Retinal pigment epithelial cell (primary cell): ENCODE results near the gene TTC31.

Experiments
- DNase-seq: peaks from one replicate; pipeline ENCODE4 v3.0.0-alpha.2; 2010; ENCODE audit warnings: low read depth
- H3K4me3 ChIP-seq: 2 replicates; pipeline ENCODE4 v1.5.1; 2011; ENCODE audit warnings: mild to moderate bottlenecking, low read length, control low read depth, moderate library complexity
- CTCF ChIP-seq: conservative IDR thresholded peaks from 2 replicates; pipeline ENCODE4 v1.5.1; 2011; ENCODE audit warnings: low read depth, low read length, control low read depth, inconsistent platforms

Gene TTC31

DNA sequence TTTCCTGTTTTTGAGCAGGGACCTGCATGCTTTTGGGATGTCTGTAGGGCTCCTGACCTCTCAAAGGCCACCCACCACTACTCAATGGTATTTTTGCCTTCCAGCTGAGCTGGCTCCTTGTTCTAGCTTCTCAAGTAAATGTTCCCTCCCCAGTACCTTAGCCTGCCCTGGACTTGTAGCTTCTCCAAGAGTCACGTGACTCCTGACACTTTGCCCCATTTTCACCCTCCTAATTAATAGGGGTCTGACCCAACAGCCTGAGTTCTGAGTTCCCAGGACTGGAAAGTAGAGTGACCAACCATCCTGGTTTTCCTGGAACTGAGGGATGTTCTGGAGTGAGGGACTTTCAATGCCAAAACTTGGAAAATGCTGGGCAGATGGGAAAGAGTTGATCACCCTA is 12.6 kb downstream of the TTC31 start:
- no peak for TF ChIP-seq CTCF
- DNase-seq: no peak
- no peak overlapping the region for H3K4me3 ChIP-seq

DNA sequence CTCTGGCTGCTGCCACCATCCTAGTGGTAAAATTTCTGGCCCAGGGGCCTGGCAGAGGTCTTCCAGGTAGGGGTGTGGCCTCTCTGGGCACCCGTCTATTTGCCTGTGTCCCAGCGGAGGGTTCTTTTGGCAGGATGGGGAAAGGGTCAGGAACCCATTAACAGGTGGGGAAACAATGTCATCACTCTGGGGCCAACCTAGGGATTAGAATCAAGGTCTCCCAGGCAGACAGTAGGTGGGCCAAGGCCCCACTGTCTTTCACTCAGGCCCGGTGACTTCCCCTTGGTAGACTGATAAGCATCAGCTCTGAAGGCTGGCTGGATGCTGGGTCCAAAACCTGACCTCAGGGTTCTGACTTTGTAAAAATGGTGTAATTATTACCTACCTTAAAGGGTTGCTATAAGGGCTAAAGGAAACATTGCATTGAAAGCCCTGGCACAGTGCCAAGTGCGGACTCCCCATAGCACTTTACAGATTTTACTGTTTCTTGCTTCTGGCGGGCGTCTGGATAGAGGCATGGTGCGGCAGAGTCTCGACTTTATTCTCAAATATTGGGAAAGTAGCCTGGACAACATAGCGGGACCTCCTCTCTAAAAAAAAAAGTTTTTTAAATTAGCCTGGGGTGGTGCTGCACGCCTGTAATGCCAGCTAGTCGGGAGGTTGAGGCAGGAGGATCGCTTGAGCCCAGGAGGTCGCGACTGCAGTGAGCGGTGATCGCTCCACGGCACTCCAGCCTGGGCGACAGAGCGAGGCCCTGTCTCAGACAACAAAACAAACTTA is 14.3 kb downstream of the TTC31 start:
- TF ChIP-seq CTCF: no peak
- H3K4me3 ChIP-seq: no peak overlapping the region
- no peak for DNase-seq

GRCh38 chr2:74497777-74498499 is 15.1 kb downstream of the TTC31 start:
- peak overlapping the region; percentile 41 for H3K4me3 ChIP-seq
- no peak for DNase-seq
- TF ChIP-seq CTCF: no peak

DNA sequence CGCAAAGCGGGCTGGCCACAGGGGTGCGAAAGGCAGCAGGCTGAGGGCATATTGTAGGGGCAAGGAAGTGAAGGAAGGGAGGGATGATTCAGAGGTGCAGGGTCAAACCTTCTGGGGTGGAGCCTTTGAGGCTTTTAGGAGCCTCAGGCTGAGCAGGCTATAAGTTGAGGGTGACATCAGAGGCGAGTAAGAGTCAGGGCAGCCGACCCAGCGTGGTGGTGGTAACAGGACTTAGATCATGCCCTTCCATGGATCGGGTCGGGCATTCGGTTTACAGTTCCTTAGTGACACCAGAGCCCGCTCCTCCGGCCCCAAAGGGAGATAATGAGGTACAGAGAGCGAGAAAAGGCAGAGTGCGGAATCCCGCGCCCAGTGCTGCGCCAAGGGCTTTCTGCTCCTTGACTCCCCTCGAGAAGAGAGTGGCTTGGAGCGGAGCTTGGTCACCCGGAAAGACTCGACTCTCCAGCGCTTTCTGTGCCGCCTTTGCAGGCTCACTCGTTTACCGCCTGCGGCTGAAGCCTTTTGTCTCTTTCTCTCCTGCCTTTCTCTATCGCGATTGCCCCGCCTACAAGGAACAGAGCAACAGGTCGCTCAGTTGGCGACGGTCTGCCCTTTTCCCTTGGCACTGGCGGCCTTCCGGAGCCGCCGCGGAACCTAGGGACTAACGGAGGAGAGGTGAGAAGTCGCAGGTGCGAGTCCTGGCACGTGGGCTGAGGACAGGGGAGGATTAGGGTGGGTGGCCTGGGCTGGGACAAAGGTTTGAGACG is 15.8 kb downstream of the TTC31 start:
- DNase-seq: no peak
- TF ChIP-seq CTCF: no peak
- peak overlapping the region; percentile 41 for H3K4me3 ChIP-seq

DNA sequence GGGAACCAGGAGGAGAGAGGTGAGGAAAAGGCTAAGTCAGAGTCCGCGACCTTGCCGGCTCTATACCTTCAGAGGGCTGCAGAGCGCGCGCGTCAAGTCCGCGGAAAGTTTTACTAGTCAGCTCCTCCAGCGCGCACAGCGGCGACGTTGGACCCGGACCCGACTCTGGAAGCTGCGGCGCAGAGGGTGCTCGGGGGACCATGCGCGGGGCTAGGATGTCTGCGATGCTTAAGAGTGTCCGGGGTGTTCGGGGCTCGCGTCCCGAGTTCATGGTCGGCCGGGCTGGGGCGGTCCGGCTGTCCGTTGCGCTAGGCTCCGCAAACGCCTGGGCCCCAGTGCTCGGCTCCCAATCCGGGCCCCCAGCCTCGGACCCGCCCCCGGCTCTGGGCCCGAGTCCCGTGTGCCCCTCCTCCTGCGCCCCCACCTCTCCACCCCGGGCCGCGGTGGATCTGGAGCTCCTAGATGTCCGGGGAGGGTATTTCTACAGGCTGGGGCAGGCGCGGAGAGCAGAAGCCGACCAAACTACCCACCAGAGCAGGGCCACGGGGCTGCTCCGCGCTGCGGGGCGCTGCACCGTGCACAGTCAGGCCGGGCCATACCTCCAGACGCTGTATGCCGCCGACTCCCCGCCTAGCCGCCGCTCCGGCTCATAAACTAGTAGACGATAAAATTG is 16.5 kb downstream of the TTC31 start, which contains the start of gene LBX2:
TSS of gene LBX2 (minus strand) at position 337 of the 673 bp plus-strand sequence. CDS start at position 271, 66 bp downstream.
- H3K4me3 ChIP-seq: peak within 1 kb of the TSS; percentile 41
- DNase-seq: no peak
- TF ChIP-seq CTCF: no peak

DNA sequence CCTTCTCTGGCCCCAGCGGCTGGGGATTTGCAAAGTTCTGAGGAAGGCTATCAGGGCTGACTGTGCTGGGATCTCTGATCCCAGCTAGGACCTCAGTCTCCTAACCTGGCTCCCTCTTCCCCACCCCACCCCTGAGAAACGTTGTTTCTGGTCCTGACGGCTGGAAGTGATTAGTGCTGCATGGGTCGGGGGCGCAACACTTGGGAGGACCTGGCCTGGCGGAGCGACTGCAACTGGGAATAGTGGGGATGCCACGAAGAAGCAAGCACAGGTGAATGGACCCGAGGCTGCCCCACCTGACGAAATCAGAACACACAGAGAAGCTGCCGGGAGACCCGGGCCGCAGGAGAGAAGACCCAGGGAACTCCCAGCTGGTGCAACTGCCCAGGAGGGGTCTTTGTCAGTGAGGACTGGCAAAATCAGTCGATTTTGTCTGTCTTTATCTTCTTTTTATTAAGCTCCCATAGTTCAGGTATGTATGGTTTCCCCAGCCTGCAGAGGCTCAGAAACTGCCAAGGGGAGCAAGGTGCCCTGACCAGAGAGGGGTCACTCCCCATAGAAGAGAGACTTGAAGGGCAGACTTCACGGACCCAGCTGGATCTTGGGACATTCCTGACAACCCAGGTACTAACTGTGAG is 17.2 kb downstream of the TTC31 start:
- no peak for DNase-seq
- no peak overlapping the region for H3K4me3 ChIP-seq
- TF ChIP-seq CTCF: no peak
